Vagina (tissue), 2 donors: Measurements from ENCODE around the gene ABRAXAS1.

Experiments used
- POLR2A ChIP-seq, 2 donors: fragments of 450-650 bp; IDR thresholded peaks; one replicate each; pipeline ENCODE4 v1.6.1; 2017; ENCODE audit warnings: antibody characterized with exemption in 2 of 2, mild to moderate bottlenecking in 2 of 2, moderate library complexity in 2 of 2
- POLR2AphosphoS5 ChIP-seq, 2 donors: sonication (generic); formaldehyde crosslinking; IDR thresholded peaks; one replicate each; pipeline ENCODE4 v1.9.0; 2017; ENCODE audit warnings: antibody characterized with exemption in 2 of 2, mild to moderate bottlenecking in 2 of 2, low read depth in 1 of 2; ENCODE audit not compliant: insufficient read depth in 1 of 2
- TF ChIP-seq, protein P1 (sequence below), 3 experiments: fragments of 450-650 bp in 2 of 3; fragments of 200-600 bp in 1 of 3; sonication (generic) in 1 of 3; IDR thresholded peaks; one replicate each; pipeline ENCODE4 v1.5.1; 2017 to 2019; ENCODE audit warnings: antibody characterized with exemption in 3 of 3, mild to moderate bottlenecking in 2 of 3, moderate library complexity in 2 of 3

DNA sequence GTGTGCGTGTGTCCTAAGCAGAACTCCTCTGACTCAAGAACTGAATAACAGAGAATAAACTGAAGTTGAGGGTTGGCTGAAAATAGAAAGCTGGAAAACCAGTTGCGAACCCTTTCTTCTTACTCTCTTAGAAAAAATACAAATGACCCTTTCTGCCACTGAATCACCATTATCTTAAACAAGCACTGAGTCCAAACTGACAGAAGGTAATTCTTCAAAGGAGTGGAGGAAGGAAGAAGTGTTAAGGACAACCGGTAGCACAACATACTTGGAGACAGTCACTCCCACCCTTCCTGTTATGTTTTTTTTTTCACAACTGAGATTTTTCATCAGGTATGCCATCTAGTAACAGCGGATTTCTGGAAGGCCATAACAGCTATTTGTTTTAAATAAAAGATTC is 67.3 kb downstream of the ABRAXAS1 start:
- TF ChIP-seq POLR2AphosphoS5 (IDR thresholded peaks at IDR 0.05; ENCODE audit: insufficient read depth in 1 of 2, low read depth in 1 of 2) (no peak), POLR2A (IDR thresholded peaks at IDR 0.05) (no peak)
- TF ChIP-seq, protein P1, sequence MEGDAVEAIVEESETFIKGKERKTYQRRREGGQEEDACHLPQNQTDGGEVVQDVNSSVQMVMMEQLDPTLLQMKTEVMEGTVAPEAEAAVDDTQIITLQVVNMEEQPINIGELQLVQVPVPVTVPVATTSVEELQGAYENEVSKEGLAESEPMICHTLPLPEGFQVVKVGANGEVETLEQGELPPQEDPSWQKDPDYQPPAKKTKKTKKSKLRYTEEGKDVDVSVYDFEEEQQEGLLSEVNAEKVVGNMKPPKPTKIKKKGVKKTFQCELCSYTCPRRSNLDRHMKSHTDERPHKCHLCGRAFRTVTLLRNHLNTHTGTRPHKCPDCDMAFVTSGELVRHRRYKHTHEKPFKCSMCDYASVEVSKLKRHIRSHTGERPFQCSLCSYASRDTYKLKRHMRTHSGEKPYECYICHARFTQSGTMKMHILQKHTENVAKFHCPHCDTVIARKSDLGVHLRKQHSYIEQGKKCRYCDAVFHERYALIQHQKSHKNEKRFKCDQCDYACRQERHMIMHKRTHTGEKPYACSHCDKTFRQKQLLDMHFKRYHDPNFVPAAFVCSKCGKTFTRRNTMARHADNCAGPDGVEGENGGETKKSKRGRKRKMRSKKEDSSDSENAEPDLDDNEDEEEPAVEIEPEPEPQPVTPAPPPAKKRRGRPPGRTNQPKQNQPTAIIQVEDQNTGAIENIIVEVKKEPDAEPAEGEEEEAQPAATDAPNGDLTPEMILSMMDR (IDR thresholded peaks at IDR 0.05), result no peak
